DND-41 (cell line): ENCODE measurements around the gene TBX4.

ENCODE experiments used
- CTCF ChIP-seq: IDR thresholded peaks from 2 replicates; pipeline ENCODE4 v1.5.1; 2012; ENCODE audit warnings: borderline replicate concordance, low read length, moderate library complexity, mild to moderate bottlenecking; ENCODE audit not compliant: poor library complexity, severe bottlenecking; ENCODE audit errors: extremely low read depth
- EZH2 ChIP-seq: IDR thresholded peaks from 3 replicates; pipeline ENCODE4 v1.6.1; 2012; ENCODE audit warnings: borderline replicate concordance, low read depth, mild to moderate bottlenecking, moderate library complexity, low read length, inconsistent platforms; ENCODE audit not compliant: severe bottlenecking

- TF ChIP-seq EZH2 (no peak), CTCF (no peak)
Observed at GRCh38 chr17:61474934-61475333, 22.7 kb downstream of the TBX4 start.
